Lower lobe of right lung (tissue), 2 donors: Measurements from ENCODE around the gene PCLAF. TPM values are rescaled to one million over a fixed set of nuclear protein-coding genes. Genes with fewer than 3 reads are reported as not detected.
"Not testable (repeated sequence)": the region's sequence is repeated elsewhere in the genome, so short reads cannot be mapped to it uniquely, and the experiment has no call there.

Experiments used
- ATAC-seq, 2 donors: fragments of 200-7000 bp; cut with Tn5 transposase; one replicate each; pipeline ENCODE4 v1.9.1; 2020 to 2022; ENCODE audit warnings: mild to moderate bottlenecking in 2 of 2, moderate library complexity in 2 of 2
- DNase-seq: peaks from one replicate; pipeline ENCODE4 v3.0.0-alpha.2; 2020
- H3K27ac ChIP-seq: fragments of 200-600 bp; one replicate; pipeline ENCODE4 v1.8.0; 2022
- H3K27me3 ChIP-seq: fragments of 200-600 bp; one replicate; pipeline ENCODE4 v1.8.0; 2022; ENCODE audit warnings: low read depth
- H3K36me3 ChIP-seq: fragments of 200-600 bp; one replicate; pipeline ENCODE4 v1.8.0; 2022; ENCODE audit warnings: mild to moderate bottlenecking
- H3K4me1 ChIP-seq: fragments of 200-600 bp; one replicate; pipeline ENCODE4 v1.8.0; 2022
- H3K4me3 ChIP-seq: fragments of 200-600 bp; one replicate; pipeline ENCODE4 v1.8.0; 2022; ENCODE audit warnings: mild to moderate bottlenecking
- H3K9me3 ChIP-seq: fragments of 200-600 bp; one replicate; pipeline ENCODE4 v1.8.0; 2022
- intact Hi-C: fragments of 100-400 bp; cut with DNase I; formaldehyde crosslinking; loops from one replicate; pipeline ENCODE4 v1.11.0; 2022
- total RNA-seq: library from RNA; stranded (reverse); fragmentation: NEBNext Ultra II Directional; extraction: Animal tissue kit (Norgen Biotek cat#: 25700); gene quantifications from one replicate; pipeline ENCODE4 v1.2.1, GENCODE V29; 2021
- TF ChIP-seq, protein P1 (sequence below): fragments of 200-600 bp; IDR thresholded peaks from one replicate; pipeline ENCODE4 v1.8.0; 2022; ENCODE audit warnings: antibody characterized with exemption, mild to moderate bottlenecking
- donor health status: DM: no; HTN: yes; CAD: no; lungs with severe emphysema.

The PCLAF gene
- total RNA-seq, 1 donor from 2014 or later: 4.5 TPM

DNA sequence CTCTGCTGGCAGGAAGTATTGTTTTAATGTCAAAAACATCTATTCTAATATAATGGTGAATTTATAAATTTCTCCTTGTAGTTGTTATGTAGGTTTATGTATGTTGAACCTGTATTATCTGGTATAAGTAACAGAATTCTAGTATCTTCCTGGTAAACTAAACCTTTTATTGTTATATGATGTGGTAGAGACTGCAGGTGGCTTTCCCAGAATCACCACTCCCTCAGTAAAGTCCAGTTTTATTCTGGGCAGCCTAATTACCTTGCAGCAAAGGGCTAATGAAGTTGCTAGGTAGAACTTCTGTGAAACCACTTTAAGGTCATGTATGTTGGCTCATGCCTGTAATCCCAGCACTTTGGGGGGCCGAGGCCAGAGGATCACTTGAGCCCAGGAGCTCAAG, 40.9 kb downstream of the PCLAF start:
- no peak for ATAC-seq
- H3K4me3 ChIP-seq: no peak overlapping the region
- intact Hi-C loops: no loop called here

DNA sequence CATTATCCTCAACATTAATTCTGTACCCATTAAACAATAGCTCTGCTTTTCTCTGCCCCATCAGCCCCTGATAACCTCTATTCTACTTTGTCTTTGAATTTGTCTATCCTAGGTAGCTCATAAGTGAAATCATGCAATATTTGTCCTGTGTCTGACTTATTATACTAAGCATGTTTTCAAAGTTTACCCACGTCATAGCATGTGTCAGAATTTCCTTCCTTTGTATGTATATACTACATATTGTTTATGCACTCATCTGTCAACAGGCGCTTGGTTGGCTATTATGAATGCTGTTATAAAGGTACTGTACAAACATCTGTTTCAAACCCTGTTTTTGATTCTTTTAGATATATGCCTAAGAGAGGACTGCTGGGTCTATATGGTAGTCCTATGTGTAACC, 43.5 kb downstream of the PCLAF start:
- H3K36me3 ChIP-seq: peaks cover 11% of the 10 kb centered on the region
- intact Hi-C loops: no loop called here
- H3K4me1 ChIP-seq: peaks cover 6% of the 10 kb centered on the region
- no peaks in the 10 kb centered on the region for H3K9me3 ChIP-seq
- TF ChIP-seq, protein P1, sequence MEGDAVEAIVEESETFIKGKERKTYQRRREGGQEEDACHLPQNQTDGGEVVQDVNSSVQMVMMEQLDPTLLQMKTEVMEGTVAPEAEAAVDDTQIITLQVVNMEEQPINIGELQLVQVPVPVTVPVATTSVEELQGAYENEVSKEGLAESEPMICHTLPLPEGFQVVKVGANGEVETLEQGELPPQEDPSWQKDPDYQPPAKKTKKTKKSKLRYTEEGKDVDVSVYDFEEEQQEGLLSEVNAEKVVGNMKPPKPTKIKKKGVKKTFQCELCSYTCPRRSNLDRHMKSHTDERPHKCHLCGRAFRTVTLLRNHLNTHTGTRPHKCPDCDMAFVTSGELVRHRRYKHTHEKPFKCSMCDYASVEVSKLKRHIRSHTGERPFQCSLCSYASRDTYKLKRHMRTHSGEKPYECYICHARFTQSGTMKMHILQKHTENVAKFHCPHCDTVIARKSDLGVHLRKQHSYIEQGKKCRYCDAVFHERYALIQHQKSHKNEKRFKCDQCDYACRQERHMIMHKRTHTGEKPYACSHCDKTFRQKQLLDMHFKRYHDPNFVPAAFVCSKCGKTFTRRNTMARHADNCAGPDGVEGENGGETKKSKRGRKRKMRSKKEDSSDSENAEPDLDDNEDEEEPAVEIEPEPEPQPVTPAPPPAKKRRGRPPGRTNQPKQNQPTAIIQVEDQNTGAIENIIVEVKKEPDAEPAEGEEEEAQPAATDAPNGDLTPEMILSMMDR: no peak
- H3K4me3 ChIP-seq: no peak overlapping the region
- ATAC-seq (no peak), DNase-seq (no peak)
- no peak overlapping the region for H3K27ac ChIP-seq
- H3K27me3 ChIP-seq: no peaks in the 10 kb centered on the region

More for the DNA sequence above, 40.9 kb downstream of the PCLAF start:
- H3K27ac ChIP-seq: no peak overlapping the region
- H3K9me3 ChIP-seq: no peaks in the 10 kb centered on the region
- H3K27me3 ChIP-seq: no peaks in the 10 kb centered on the region
- peaks cover 17% of the 10 kb centered on the region for H3K4me1 ChIP-seq
- peaks cover 11% of the 10 kb centered on the region for H3K36me3 ChIP-seq
- DNase-seq: no peak
- TF ChIP-seq, protein P1: no peak

DNA sequence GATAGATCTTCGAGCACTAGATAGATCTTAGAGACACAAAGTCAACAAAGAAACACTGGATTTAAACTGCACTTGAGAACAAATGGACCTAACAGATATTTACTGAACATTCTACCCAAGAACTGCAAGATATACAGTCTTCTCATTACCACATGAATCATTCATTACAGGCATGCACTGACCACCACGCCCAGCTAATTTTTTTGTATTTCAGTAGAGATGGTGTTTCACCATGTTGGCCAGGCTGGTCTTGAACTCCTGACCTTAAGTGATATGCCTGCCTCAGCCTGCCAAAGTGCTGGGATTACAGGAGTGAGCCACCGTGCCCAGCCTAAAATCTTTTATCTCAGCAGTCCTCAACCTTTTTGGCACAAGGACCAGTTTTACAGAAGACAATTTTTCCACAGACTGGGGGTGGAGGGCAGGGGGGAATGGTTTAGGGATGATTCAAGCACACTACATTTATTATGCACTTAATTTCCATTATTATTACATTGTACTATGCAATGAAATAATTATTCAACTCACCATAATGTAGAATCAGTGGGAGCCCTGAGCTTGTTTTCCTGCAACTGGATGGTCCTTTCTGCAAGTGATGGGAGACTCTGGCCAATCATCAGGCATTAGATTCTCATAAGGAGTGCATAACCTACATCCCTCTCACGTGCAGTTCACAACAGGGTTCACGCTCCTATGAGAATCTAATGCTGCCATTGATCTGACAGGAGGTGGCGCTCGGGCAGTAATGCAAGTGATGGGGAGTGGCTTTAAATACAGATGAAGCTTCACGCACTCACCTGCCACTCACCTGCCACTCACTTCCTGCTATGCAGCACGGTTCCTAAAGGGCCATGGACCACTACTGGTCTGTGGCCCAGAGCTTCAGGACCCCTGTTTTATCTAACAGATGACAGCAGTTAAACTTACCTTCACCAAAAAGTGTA, 47.0 kb downstream of the PCLAF start:
- DNase-seq: no peak
- intact Hi-C loops: no loop called here

DNA sequence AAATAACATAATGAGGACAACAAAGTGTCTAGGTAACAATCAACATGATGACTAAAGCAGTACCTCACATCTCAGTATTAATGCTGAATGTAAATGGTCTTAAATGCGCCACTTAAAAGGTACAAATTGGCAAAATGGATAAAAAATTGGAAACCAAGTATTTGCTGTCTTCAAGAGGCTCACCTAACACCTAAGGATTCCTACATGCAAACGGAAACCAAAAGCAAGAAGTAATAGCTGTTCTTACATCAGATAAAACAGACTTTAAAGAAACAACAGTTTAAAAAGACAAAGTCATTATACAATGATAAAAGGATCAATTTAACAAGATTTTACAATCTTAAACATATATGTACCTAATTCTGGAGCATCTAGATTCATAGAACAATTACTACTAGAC, 47.7 kb downstream of the PCLAF start:
- no peak overlapping the region for H3K27ac ChIP-seq
- intact Hi-C loops: no loop called here
- H3K9me3 ChIP-seq: no peaks in the 10 kb centered on the region
- H3K4me1 ChIP-seq: peaks cover 6% of the 10 kb centered on the region
- H3K4me3 ChIP-seq: no peak overlapping the region
- H3K27me3 ChIP-seq: no peaks in the 10 kb centered on the region
- H3K36me3 ChIP-seq: no peaks in the 10 kb centered on the region
- TF ChIP-seq, protein P1: no peak
- DNase-seq (no peak), ATAC-seq (no peak)

More for the DNA sequence above, 47.0 kb downstream of the PCLAF start:
- TF ChIP-seq, protein P1: no peak
- Histone ChIP-seq H3K27me3 (no peaks in the 10 kb centered on the region), H3K4me3 (no peak overlapping the region), H3K27ac (no peak overlapping the region), H3K4me1 (peaks cover 6% of the 10 kb centered on the region), H3K36me3 (no peaks in the 10 kb centered on the region), H3K9me3 (no peaks in the 10 kb centered on the region)
- no peak for ATAC-seq

DNA sequence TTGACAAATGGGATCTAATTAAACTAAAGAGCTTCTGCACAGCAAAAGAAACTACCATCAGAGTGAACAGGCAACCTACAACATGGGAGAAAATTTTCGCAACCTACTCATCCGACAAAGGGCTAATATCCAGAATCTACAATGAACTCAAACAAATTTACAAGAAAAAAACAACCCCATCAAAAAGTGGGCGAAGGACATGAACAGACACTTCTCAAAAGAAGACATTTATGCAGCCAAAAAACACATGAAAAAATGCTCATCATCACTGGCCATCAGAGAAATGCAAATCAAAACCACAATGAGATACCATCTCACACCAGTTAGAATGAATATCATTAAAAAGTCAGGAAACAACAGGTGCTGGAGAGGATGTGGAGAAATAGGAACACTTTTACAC, 49.6 kb downstream of the PCLAF start:
- intact Hi-C loops, H3K36me3 ChIP-seq, H3K9me3 ChIP-seq, H3K4me1 ChIP-seq, H3K27me3 ChIP-seq, ATAC-seq, H3K27ac ChIP-seq, DNase-seq, H3K4me3 ChIP-seq: not testable (repeated sequence)

DNA sequence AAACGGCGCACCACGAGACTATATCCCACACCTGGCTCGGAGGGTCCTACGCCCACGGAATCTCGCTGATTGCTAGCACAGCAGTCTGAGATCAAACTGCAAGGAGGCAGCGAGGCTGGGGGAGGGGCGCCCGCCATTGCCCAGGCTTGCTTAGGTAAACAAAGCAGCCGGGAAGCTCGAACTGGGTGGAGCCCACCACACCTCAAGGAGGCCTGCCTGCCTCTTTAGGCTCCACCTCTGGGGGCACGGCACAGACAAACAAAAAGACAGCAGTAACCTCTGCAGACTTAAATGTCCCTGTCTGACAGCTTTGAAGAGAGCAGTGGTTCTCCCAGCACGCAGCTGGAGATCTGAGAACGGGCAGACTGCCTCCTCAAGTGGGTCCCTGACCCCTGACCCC, 54.3 kb downstream of the PCLAF start:
- H3K4me3 ChIP-seq, DNase-seq, H3K27ac ChIP-seq, ATAC-seq, H3K27me3 ChIP-seq, H3K36me3 ChIP-seq, intact Hi-C loops, H3K9me3 ChIP-seq, H3K4me1 ChIP-seq: not testable (repeated sequence)

DNA sequence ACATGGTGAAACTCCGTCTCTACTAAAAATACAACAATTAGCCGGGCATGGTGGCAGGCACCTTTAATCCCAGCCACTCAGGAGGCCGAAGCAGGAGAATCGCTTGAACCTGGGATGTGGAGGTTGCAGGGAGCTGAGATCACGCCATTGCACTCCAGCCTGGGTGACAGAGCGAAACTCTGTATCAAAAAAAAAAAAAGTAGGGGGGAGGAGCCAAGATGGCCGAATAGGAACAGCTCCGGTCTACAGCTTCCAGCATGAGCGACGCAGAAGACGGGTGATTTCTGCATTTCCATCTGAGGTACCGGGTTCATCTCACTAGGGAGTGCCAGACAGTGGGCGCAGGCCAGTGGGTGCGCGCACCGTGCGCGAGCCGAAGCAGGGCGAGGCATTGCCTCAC, 54.8 kb downstream of the PCLAF start:
- H3K27me3 ChIP-seq, H3K36me3 ChIP-seq, DNase-seq, ATAC-seq, H3K4me3 ChIP-seq, intact Hi-C loops, H3K9me3 ChIP-seq, H3K27ac ChIP-seq, H3K4me1 ChIP-seq: not testable (repeated sequence)
